Measurements from ENCODE around the gene IPO5.
"Not testable (repeated sequence)": the region's sequence is repeated elsewhere in the genome, so short reads cannot be mapped to it uniquely, and the experiment has no call there.

Gene IPO5

GRCh38 chr13:97953376-97953970 lies at the start of gene IPO5:
Gene IPO5 (plus strand): TSS chr13:97953675. CDS start chr13:97976697, 23,022 bp downstream.
- no peak for DNase-seq

GRCh38 chr13:97904059-97904458 lies 49.4 kb upstream of the IPO5 start:
- DNase-seq, result no peak

- DNase-seq, result no peak
Observed at GRCh38 chr13:97905517-97905916, 48.0 kb upstream of the IPO5 start.

GRCh38 chr13:97911311-97912138 lies 42.0 kb upstream of the IPO5 start:
- DNase-seq, result no peak

DNA sequence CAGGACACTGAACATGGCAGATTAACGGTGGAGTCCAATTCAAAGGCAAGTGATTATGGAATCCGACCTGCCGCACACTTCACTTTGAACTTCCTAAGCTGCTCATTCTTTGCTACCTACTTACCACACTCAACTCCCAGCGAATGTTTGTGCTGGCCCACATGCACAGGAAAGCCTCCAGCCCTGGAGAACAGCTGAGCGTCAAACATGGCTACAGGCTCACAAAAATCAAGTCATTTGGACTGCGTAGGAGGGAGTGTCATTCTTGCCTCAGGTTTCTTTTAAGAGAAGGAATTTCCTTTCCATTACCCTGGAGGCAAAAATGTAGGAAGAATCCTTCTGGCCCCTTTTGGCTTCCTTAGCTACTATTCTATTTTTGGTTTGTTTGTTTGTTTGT lies 41.3 kb upstream of the IPO5 start:
- DNase-seq, result no peak

- DNase-seq, result no peak
Observed at GRCh38 chr13:97913206-97913605, 40.3 kb upstream of the IPO5 start.

- DNase-seq, result no peak
Observed at GRCh38 chr13:97914540-97914939, 38.9 kb upstream of the IPO5 start.

- peak; percentile 77 for DNase-seq
Observed at GRCh38 chr13:97921176-97921816, 32.2 kb upstream of the IPO5 start.

DNA sequence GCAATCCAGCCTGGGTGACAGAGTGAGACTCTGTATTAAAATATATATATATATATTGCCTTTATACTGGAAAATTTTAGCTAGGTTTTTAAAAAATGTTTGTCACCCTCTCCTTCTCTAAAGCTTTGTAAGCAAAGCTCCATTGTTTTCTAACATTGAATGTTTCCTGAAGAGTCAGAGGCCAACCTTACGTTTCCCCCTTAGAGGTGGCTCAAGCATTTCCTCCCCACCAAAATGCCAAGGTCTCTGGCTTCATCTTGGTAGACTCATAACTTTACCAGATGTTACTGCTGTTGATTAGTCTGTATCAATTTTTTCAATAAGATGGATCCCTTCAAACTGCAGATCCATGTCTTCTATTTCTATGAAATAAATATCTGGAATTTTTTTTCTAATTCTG lies 25.2 kb upstream of the IPO5 start:
- no peak for DNase-seq

GRCh38 chr13:97932036-97932435 lies 21.4 kb upstream of the IPO5 start:
- DNase-seq, result no peak

- no peak for DNase-seq
Observed at GRCh38 chr13:97932647-97933046, 20.8 kb upstream of the IPO5 start.

GRCh38 chr13:97933776-97934175 lies 19.7 kb upstream of the IPO5 start:
- no peak for DNase-seq

DNA sequence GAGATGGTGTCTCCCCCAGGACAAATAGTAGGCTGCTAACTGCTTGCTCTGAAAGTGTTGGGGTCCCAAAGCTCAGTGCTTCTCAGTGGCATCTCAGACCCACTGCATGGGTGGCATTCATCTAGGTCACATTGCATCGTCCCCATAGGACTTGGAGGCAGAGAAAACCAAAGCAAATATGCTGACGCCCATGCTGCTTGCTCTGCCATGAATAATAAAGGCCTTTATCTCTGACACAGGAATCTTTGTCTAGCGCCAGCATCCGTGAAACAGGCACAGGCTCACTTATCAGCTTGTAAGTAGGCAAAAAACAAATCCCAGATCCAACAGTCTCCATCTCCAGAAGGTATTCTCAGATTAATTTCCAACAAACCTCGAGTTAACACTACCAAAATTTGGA lies 18.9 kb upstream of the IPO5 start:
- DNase-seq, result no peak

- no peak for DNase-seq
Observed at GRCh38 chr13:97935071-97935470, 18.4 kb upstream of the IPO5 start.

DNA sequence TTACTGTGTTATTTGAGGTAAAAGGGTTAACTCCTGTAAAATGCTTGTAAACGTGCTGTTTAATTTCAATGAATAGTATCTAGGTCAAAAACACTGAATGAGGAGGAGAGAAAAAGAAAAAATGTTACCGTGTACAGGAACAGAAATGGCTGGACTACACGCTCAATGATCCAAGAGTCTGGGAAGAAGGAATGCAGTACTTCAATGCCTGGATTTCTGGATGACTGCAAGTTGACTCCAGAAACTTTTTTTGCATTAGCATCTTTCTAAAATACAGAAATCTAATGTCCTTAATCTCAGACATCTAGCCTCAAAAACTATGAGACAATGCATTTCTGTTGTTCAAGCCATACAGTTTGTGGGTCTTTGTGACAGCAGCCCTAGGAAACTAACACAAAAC lies 17.4 kb upstream of the IPO5 start:
- DNase-seq, result no peak

GRCh38 chr13:97938706-97939475 lies 14.6 kb upstream of the IPO5 start:
- no peak for DNase-seq

GRCh38 chr13:97944396-97945029 lies 9.0 kb upstream of the IPO5 start:
- DNase-seq, result no peak

- DNase-seq, result no peak
Observed at GRCh38 chr13:97945342-97945741, 8.1 kb upstream of the IPO5 start.

GRCh38 chr13:97945792-97946419 lies 7.6 kb upstream of the IPO5 start:
- no peak for DNase-seq

GRCh38 chr13:97946951-97947588 lies 6.4 kb upstream of the IPO5 start:
- no peak for DNase-seq

- no peak for DNase-seq
Observed at GRCh38 chr13:97948041-97948440, 5.4 kb upstream of the IPO5 start.

DNA sequence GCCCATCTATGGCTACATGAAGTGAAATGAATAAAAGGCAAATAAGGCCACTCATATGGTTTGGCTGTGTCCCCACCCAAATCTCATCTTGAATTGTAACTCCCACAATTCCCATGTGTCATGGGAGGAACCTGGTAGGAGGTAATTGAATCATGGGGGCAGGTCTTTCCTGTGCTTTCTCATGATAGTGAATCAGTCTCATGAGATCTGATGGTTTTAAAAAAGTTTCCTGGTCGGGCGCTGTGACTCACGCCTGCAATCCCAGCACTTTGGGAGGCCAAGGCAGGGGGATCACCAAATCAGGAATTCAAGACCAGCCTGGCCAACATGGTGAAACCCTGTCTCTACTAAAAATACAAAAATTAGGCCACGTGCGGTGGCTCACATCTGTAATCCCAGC lies 4.2 kb upstream of the IPO5 start:
- DNase-seq, result not testable (repeated sequence)
